Liver (tissue), 2 donors: Measurements from ENCODE around the gene RNLS.

Experiments used
- MAX ChIP-seq: IDR thresholded peaks from 2 replicates; pipeline ENCODE4 v1.6.1; 2016; ENCODE audit warnings: antibody characterized with exemption
- RAD21 ChIP-seq, 2 donors: IDR thresholded peaks; 2 replicates each; pipeline ENCODE4 v1.6.1; 2016; ENCODE audit warnings: antibody characterized with exemption in 2 of 2, mild to moderate bottlenecking in 2 of 2
- donor health status: healthy.

GRCh38 chr10:88427024-88427423 lies 156.1 kb downstream of the RNLS start:
- TF ChIP-seq MAX: no peak
- TF ChIP-seq RAD21 (IDR thresholded peaks at IDR 0.05): no peak
